MM.1S (cell line): ENCODE results near the gene CPVL.

ENCODE experiments used
- EZH2 ChIP-seq: fragments of 300-600 bp; sonication (generic); optimal IDR thresholded peaks from 2 replicates; pipeline ENCODE3; 2017; ENCODE audit warnings: low read depth, mild to moderate bottlenecking, antibody characterized with exemption, low read length, mixed read lengths
- EZH2phosphoT487 ChIP-seq: fragments of 300-600 bp; sonication (generic); IDR thresholded peaks from 2 replicates; pipeline ENCODE4 v1.6.1; 2018; ENCODE audit warnings: antibody characterized with exemption, low read length
- TF ChIP-seq, protein P1 (sequence below): fragments of 300-600 bp; sonication (generic); IDR thresholded peaks from 2 replicates; pipeline ENCODE4 v1.5.1; 2016; ENCODE audit warnings: antibody characterized with exemption, low read length, mixed read lengths

DNA sequence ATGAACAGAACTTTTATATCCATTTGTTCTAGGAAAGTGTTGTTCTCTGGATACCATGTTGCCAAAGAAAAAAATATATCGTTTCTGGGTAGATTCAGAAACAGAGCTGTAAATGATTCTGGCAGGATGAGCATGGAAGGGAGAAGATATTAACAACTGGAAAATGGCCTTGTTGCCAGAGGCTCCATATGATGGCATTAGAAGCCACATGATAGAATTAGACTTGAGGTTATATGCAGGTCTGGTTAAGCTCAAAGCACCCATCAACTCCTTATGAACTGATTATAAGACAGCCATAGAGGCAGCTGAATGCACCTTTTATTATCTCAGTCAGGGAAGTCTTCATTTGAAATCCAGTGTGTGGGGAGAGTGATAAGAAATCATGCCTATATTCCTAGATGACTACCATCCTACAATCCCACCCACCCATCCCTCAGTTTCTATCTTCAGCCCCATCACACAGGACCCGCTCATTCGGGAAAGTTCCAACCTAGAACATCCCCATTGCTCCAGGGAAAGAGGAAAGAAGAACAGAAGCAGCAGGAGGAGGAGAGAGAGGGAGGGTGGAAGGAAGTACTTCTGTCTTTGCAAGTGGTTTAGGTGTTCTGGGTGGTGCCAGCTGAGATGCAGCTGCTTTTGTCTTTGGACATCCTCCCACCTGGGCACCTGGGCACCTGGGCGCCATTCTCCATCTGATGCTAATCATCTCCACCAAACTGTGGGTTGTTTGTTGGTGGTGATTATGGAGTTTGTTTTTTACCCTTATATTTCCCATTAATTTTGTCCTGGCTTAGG is 162.7 kb downstream of the CPVL start:
- TF ChIP-seq, protein P1, sequence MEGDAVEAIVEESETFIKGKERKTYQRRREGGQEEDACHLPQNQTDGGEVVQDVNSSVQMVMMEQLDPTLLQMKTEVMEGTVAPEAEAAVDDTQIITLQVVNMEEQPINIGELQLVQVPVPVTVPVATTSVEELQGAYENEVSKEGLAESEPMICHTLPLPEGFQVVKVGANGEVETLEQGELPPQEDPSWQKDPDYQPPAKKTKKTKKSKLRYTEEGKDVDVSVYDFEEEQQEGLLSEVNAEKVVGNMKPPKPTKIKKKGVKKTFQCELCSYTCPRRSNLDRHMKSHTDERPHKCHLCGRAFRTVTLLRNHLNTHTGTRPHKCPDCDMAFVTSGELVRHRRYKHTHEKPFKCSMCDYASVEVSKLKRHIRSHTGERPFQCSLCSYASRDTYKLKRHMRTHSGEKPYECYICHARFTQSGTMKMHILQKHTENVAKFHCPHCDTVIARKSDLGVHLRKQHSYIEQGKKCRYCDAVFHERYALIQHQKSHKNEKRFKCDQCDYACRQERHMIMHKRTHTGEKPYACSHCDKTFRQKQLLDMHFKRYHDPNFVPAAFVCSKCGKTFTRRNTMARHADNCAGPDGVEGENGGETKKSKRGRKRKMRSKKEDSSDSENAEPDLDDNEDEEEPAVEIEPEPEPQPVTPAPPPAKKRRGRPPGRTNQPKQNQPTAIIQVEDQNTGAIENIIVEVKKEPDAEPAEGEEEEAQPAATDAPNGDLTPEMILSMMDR, result no peak
- TF ChIP-seq EZH2 (no peak), EZH2phosphoT487 (no peak)
